ENCODE data around the gene MAOB.
"Not testable (repeated sequence)": the region's sequence is repeated elsewhere in the genome, so short reads cannot be mapped to it uniquely, and the experiment has no call there.

Gene MAOB

GRCh38 chrX:43725227-43725626, 157.0 kb downstream of the MAOB start:
- peaks cover 0 to 11% (median 6%) of the 10 kb centered on the region in 5 donors for H3K9me3 ChIP-seq (ENCODE audit: control insufficient read depth in 5 of 5, low read length in 5 of 5)
- not testable (repeated sequence) for H3K4me3 ChIP-seq (ENCODE audit: low read depth in 1 of 5, low read length in 5 of 5); H3K9ac ChIP-seq (ENCODE audit: low read length in 5 of 5); H3K27me3 ChIP-seq (ENCODE audit: control insufficient read depth in 5 of 5, insufficient read depth in 4 of 5, low read length in 5 of 5); H3K36me3 ChIP-seq (ENCODE audit: control insufficient read depth in 5 of 5, insufficient read depth in 5 of 5, low read length in 5 of 5); H3K27ac ChIP-seq (ENCODE audit: low read depth, low read length)
- peaks cover 0 to 11% (median 5%) of the 10 kb centered on the region in 5 donors for H3K4me1 ChIP-seq (ENCODE audit: control insufficient read depth in 5 of 5, insufficient read depth in 5 of 5, low read length in 5 of 5)

- H3K4me1 ChIP-seq (ENCODE audit: control insufficient read depth in 5 of 5, insufficient read depth in 5 of 5, low read length in 5 of 5): no peaks in the 10 kb centered on the region
- no peak overlapping the region for H3K4me3 ChIP-seq (ENCODE audit: low read depth in 1 of 5, low read length in 5 of 5)
- no peak overlapping the region for H3K27ac ChIP-seq (ENCODE audit: low read depth, low read length)
- H3K36me3 ChIP-seq (ENCODE audit: control insufficient read depth in 5 of 5, insufficient read depth in 5 of 5, low read length in 5 of 5): peaks cover 0 to 9% (median 0%) of the 10 kb centered on the region in 5 donors
- peaks cover 0 to 26% (median 18%) of the 10 kb centered on the region in 5 donors for H3K9me3 ChIP-seq (ENCODE audit: control insufficient read depth in 5 of 5, low read length in 5 of 5)
- H3K27me3 ChIP-seq (ENCODE audit: control insufficient read depth in 5 of 5, insufficient read depth in 4 of 5, low read length in 5 of 5): no peaks in the 10 kb centered on the region
- H3K9ac ChIP-seq (ENCODE audit: low read length in 5 of 5): no peak overlapping the region
Measured at GRCh38 chrX:43720961-43721360, 161.3 kb downstream of the MAOB start.

- Histone ChIP-seq H3K27ac (ENCODE audit: low read depth, low read length) (no peak overlapping the region), H3K9me3 (ENCODE audit: control insufficient read depth in 5 of 5, low read length in 5 of 5) (peaks cover 0 to 26% (median 18%) of the 10 kb centered on the region in 5 donors), H3K27me3 (ENCODE audit: control insufficient read depth in 5 of 5, insufficient read depth in 4 of 5, low read length in 5 of 5) (peaks cover 0 to 2% (median 0%) of the 10 kb centered on the region in 5 donors), H3K4me3 (ENCODE audit: low read depth in 1 of 5, low read length in 5 of 5) (no peak overlapping the region), H3K9ac (ENCODE audit: low read length in 5 of 5) (no peak overlapping the region), H3K36me3 (ENCODE audit: control insufficient read depth in 5 of 5, insufficient read depth in 5 of 5, low read length in 5 of 5) (peaks cover 0 to 9% (median 0%) of the 10 kb centered on the region in 5 donors), H3K4me1 (ENCODE audit: control insufficient read depth in 5 of 5, insufficient read depth in 5 of 5, low read length in 5 of 5) (no peaks in the 10 kb centered on the region)
Measured at GRCh38 chrX:43720082-43720481, 162.2 kb downstream of the MAOB start.

- Histone ChIP-seq H3K27ac (ENCODE audit: low read depth, low read length) (no peak overlapping the region), H3K9ac (ENCODE audit: low read length in 5 of 5) (no peak overlapping the region), H3K9me3 (ENCODE audit: control insufficient read depth in 5 of 5, low read length in 5 of 5) (peaks cover 0 to 26% (median 18%) of the 10 kb centered on the region in 5 donors), H3K36me3 (ENCODE audit: control insufficient read depth in 5 of 5, insufficient read depth in 5 of 5, low read length in 5 of 5) (peaks cover 0 to 9% (median 0%) of the 10 kb centered on the region in 5 donors), H3K27me3 (ENCODE audit: control insufficient read depth in 5 of 5, insufficient read depth in 4 of 5, low read length in 5 of 5) (peaks cover 0 to 5% (median 0%) of the 10 kb centered on the region in 5 donors), H3K4me1 (ENCODE audit: control insufficient read depth in 5 of 5, insufficient read depth in 5 of 5, low read length in 5 of 5) (no peaks in the 10 kb centered on the region), H3K4me3 (ENCODE audit: low read depth in 1 of 5, low read length in 5 of 5) (no peak overlapping the region)
Measured at GRCh38 chrX:43718956-43719355, 163.3 kb downstream of the MAOB start.

GRCh38 chrX:43718546-43718945, 163.7 kb downstream of the MAOB start:
- H3K36me3 ChIP-seq (ENCODE audit: control insufficient read depth in 5 of 5, insufficient read depth in 5 of 5, low read length in 5 of 5): peaks cover 0 to 9% (median under 1%) of the 10 kb centered on the region in 5 donors

GRCh38 chrX:43718081-43718480, 164.2 kb downstream of the MAOB start:
- Histone ChIP-seq H3K9me3 (ENCODE audit: control insufficient read depth in 5 of 5, low read length in 5 of 5) (peaks cover 0 to 26% (median 18%) of the 10 kb centered on the region in 5 donors), H3K4me1 (ENCODE audit: control insufficient read depth in 5 of 5, insufficient read depth in 5 of 5, low read length in 5 of 5) (no peaks in the 10 kb centered on the region), H3K27ac (ENCODE audit: low read depth, low read length) (no peak overlapping the region), H3K36me3 (ENCODE audit: control insufficient read depth in 5 of 5, insufficient read depth in 5 of 5, low read length in 5 of 5) (peaks cover 0 to 9% (median 2%) of the 10 kb centered on the region in 5 donors), H3K9ac (ENCODE audit: low read length in 5 of 5) (no peak overlapping the region), H3K4me3 (ENCODE audit: low read depth in 1 of 5, low read length in 5 of 5) (no peak overlapping the region), H3K27me3 (ENCODE audit: control insufficient read depth in 5 of 5, insufficient read depth in 4 of 5, low read length in 5 of 5) (peaks cover 0 to 5% (median 0%) of the 10 kb centered on the region in 5 donors)

More at GRCh38 chrX:43718546-43718945, 163.7 kb downstream of the MAOB start:
- Histone ChIP-seq H3K4me3 (ENCODE audit: low read depth in 1 of 5, low read length in 5 of 5) (no peak overlapping the region), H3K4me1 (ENCODE audit: control insufficient read depth in 5 of 5, insufficient read depth in 5 of 5, low read length in 5 of 5) (no peaks in the 10 kb centered on the region), H3K27me3 (ENCODE audit: control insufficient read depth in 5 of 5, insufficient read depth in 4 of 5, low read length in 5 of 5) (peaks cover 0 to 5% (median 0%) of the 10 kb centered on the region in 5 donors), H3K27ac (ENCODE audit: low read depth, low read length) (no peak overlapping the region), H3K9ac (ENCODE audit: low read length in 5 of 5) (no peak overlapping the region), H3K9me3 (ENCODE audit: control insufficient read depth in 5 of 5, low read length in 5 of 5) (peaks cover 0 to 26% (median 18%) of the 10 kb centered on the region in 5 donors)

GRCh38 chrX:43717161-43717560, 165.1 kb downstream of the MAOB start:
- H3K4me1 ChIP-seq (ENCODE audit: control insufficient read depth in 5 of 5, insufficient read depth in 5 of 5, low read length in 5 of 5): no peaks in the 10 kb centered on the region

GRCh38 chrX:43716696-43717095, 165.6 kb downstream of the MAOB start:
- no peak overlapping the region for H3K9ac ChIP-seq (ENCODE audit: low read length in 5 of 5)
- no peak overlapping the region for H3K4me3 ChIP-seq (ENCODE audit: low read depth in 1 of 5, low read length in 5 of 5)
- no peaks in the 10 kb centered on the region for H3K4me1 ChIP-seq (ENCODE audit: control insufficient read depth in 5 of 5, insufficient read depth in 5 of 5, low read length in 5 of 5)
- peaks cover 4 to 14% (median 12%) of the 10 kb centered on the region in 5 donors for H3K36me3 ChIP-seq (ENCODE audit: control insufficient read depth in 5 of 5, insufficient read depth in 5 of 5, low read length in 5 of 5)
- no peak overlapping the region for H3K27ac ChIP-seq (ENCODE audit: low read depth, low read length)
- peaks cover 0 to 23% (median 18%) of the 10 kb centered on the region in 5 donors for H3K9me3 ChIP-seq (ENCODE audit: control insufficient read depth in 5 of 5, low read length in 5 of 5)
- H3K27me3 ChIP-seq (ENCODE audit: control insufficient read depth in 5 of 5, insufficient read depth in 4 of 5, low read length in 5 of 5): peaks cover 0 to 5% (median 0%) of the 10 kb centered on the region in 5 donors

More at GRCh38 chrX:43717161-43717560, 165.1 kb downstream of the MAOB start:
- Histone ChIP-seq H3K27ac (ENCODE audit: low read depth, low read length) (no peak overlapping the region), H3K36me3 (ENCODE audit: control insufficient read depth in 5 of 5, insufficient read depth in 5 of 5, low read length in 5 of 5) (peaks cover 0 to 11% (median 8%) of the 10 kb centered on the region in 5 donors), H3K27me3 (ENCODE audit: control insufficient read depth in 5 of 5, insufficient read depth in 4 of 5, low read length in 5 of 5) (peaks cover 0 to 5% (median 0%) of the 10 kb centered on the region in 5 donors), H3K9me3 (ENCODE audit: control insufficient read depth in 5 of 5, low read length in 5 of 5) (peaks cover 0 to 24% (median 18%) of the 10 kb centered on the region in 5 donors), H3K9ac (ENCODE audit: low read length in 5 of 5) (no peak overlapping the region), H3K4me3 (ENCODE audit: low read depth in 1 of 5, low read length in 5 of 5) (no peak overlapping the region)

Measured in subcutaneous abdominal adipose tissue (tissue), 5 donors.